HepG2 (cell line): ENCODE measurements around the gene CLUH. TPM values are rescaled to one million over a fixed set of nuclear protein-coding genes. Genes with fewer than 3 reads are reported as not detected.

ENCODE experiments used
- HES4 ChIP-seq: sonication (generic); formaldehyde crosslinking; IDR thresholded peaks from 2 replicates; pipeline ENCODE4 v1.9.0; 2021; ENCODE audit warnings: mild to moderate bottlenecking, missing genetic modification reagents, borderline replicate concordance
- HNF1B ChIP-seq: sonication (generic); formaldehyde crosslinking; IDR thresholded peaks from 2 replicates; pipeline ENCODE4 v1.5.1; 2020; ENCODE audit warnings: mild to moderate bottlenecking, moderate library complexity, missing genetic modification reagents
- IKZF5 ChIP-seq: IDR thresholded peaks from 2 replicates; pipeline ENCODE4 v1.6.1; 2018; ENCODE audit warnings: missing genetic modification reagents, mild to moderate bottlenecking, missing compliant biosample characterization
- MXD3 ChIP-seq: IDR thresholded peaks from 2 replicates; pipeline ENCODE4 v1.6.1; 2016; ENCODE audit warnings: mild to moderate bottlenecking, missing biosample characterization, missing genetic modification reagents
- NFYB ChIP-seq: sonication (generic); formaldehyde crosslinking; IDR thresholded peaks from 2 replicates; pipeline ENCODE4 v1.4.0; 2020; ENCODE audit warnings: missing genetic modification reagents
- PCBP1 ChIP-seq: fragments of 200-400 bp; formaldehyde crosslinking; IDR thresholded peaks from 2 replicates; pipeline ENCODE4 v1.6.1; 2017; ENCODE audit warnings: mild to moderate bottlenecking, low read depth, low read length, borderline replicate concordance
- PHF20 ChIP-seq: sonication (generic); formaldehyde crosslinking; IDR thresholded peaks from 2 replicates; pipeline ENCODE4 v1.5.0; 2020; ENCODE audit warnings: mild to moderate bottlenecking, missing genetic modification reagents
- POLR2AphosphoS5 ChIP-seq: IDR thresholded peaks from 2 replicates; pipeline ENCODE4 v1.6.1; 2012; ENCODE audit warnings: low read depth, low read length
- RBFOX2 ChIP-seq: fragments of 200-400 bp; formaldehyde crosslinking; IDR thresholded peaks from 2 replicates; pipeline ENCODE4 v1.6.1; 2017; ENCODE audit warnings: low read depth, mild to moderate bottlenecking, low read length
- RFXAP ChIP-seq: sonication (generic); formaldehyde crosslinking; IDR thresholded peaks from 2 replicates; pipeline ENCODE4 v1.4.0; 2020; ENCODE audit warnings: missing genetic modification reagents, borderline replicate concordance
- SAFB2 ChIP-seq: sonication (generic); formaldehyde crosslinking; IDR thresholded peaks from 2 replicates; pipeline ENCODE4 v1.5.1; 2020; ENCODE audit warnings: missing genetic modification reagents, low read depth, mild to moderate bottlenecking, borderline replicate concordance
- SOX5 ChIP-seq: IDR thresholded peaks from 2 replicates; pipeline ENCODE4 v1.6.1; 2016; ENCODE audit warnings: borderline replicate concordance
- TEAD3 ChIP-seq: optimal IDR thresholded peaks from 2 replicates; pipeline ENCODE3; 2016; ENCODE audit warnings: borderline replicate concordance
- TMF1 ChIP-seq: sonication (generic); formaldehyde crosslinking; IDR thresholded peaks from 2 replicates; pipeline ENCODE4 v1.8.1; 2022; ENCODE audit warnings: low read depth, missing genetic modification reagents
- ZFP37 ChIP-seq: sonication (generic); formaldehyde crosslinking; IDR thresholded peaks from 2 replicates; pipeline ENCODE4 v1.4.0; 2020; ENCODE audit warnings: missing genetic modification reagents, borderline replicate concordance
- ZFP82 ChIP-seq: sonication (generic); formaldehyde crosslinking; IDR thresholded peaks from 2 replicates; pipeline ENCODE4 v1.5.1; 2020; ENCODE audit warnings: mild to moderate bottlenecking, missing genetic modification reagents, borderline replicate concordance
- ZKSCAN1 ChIP-seq: fragments of 150-350 bp; IDR thresholded peaks from 2 replicates; pipeline ENCODE4 v1.6.1; 2014; ENCODE audit warnings: low read length
- ZNF331 ChIP-seq: sonication (generic); formaldehyde crosslinking; IDR thresholded peaks from 2 replicates; pipeline ENCODE4 v1.4.0; 2020; ENCODE audit warnings: missing genetic modification reagents
- ZNF430 ChIP-seq: sonication (generic); formaldehyde crosslinking; IDR thresholded peaks from 2 replicates; pipeline ENCODE4 v1.9.0; 2021; ENCODE audit warnings: mild to moderate bottlenecking, missing genetic modification reagents
- ZNF546 ChIP-seq: sonication (generic); formaldehyde crosslinking; conservative IDR thresholded peaks from 2 replicates; pipeline ENCODE4 v1.8.1; 2023; ENCODE audit warnings: mild to moderate bottlenecking, missing genetic modification reagents
- ZNF574 ChIP-seq: sonication (generic); formaldehyde crosslinking; IDR thresholded peaks from 2 replicates; pipeline ENCODE4 v1.4.0; 2020; ENCODE audit warnings: missing genetic modification reagents
- ZSCAN5A ChIP-seq: sonication (generic); formaldehyde crosslinking; IDR thresholded peaks from 2 replicates; pipeline ENCODE4 v1.8.0; 2022; ENCODE audit warnings: mild to moderate bottlenecking, missing genetic modification reagents, borderline replicate concordance
- polyA plus RNA-seq, 8 experiments: library from polyadenylated mRNA; depleted of rRNA in 3 of 8; stranded (reverse) in 7 of 8; unstranded in 1 of 8; fragments of >200 nt; fragmentation: Illumina TruSeq in 4 of 8; extraction: Trizol in 4 of 8; gene quantifications; 2 replicates each; pipeline versions ENCODE4 v1.2.1 to v1.2.3, GENCODE V29; 2011 to 2016; ENCODE audit warnings: low read depth in 4 of 8, missing spikeins in 1 of 8, mixed read lengths in 1 of 8; ENCODE audit not compliant: insufficient read depth in 1 of 8
- total RNA-seq, 5 experiments: library from RNA; depleted of rRNA; stranded (reverse); fragments of >200 nt; fragmentation: Illumina TruSeq; extraction: Trizol; gene quantifications; 2 replicates each; pipeline ENCODE4 v1.2.3, GENCODE V29; 2016; ENCODE audit warnings: low read depth in 1 of 5

CLUH gene
- total and polyA plus RNA-seq, 2 of the 13 experiments (the other 11 are each of a cell fraction or from before 2014, with no cell fraction given): 30.9 to 60.5 TPM

GRCh38 chr17:2711608-2712299 lies at the start of gene CLUH (continued):
- TF ChIP-seq SAFB2 (CRISPR knock-in tag) (peak; percentile 77; the same call in 1 of the 2 replicates), HES4 (CRISPR knock-in tag) (no peak), TMF1 (peak; percentile 74; the same call in 1 of the 2 replicates), RBFOX2 (peak; percentile 88), ZKSCAN1 (no peak), TEAD3 (CRISPR knock-in tag) (peak; percentile 30), SOX5 (CRISPR knock-in tag) (peak; percentile 15; the same call in 1 of the 2 replicates), PHF20 (CRISPR knock-in tag) (peak; percentile 76), ZNF430 (CRISPR knock-in tag) (peak; percentile 35; the same call in 1 of the 2 replicates), HNF1B (CRISPR knock-in tag) (peak; percentile 67; the same call in 1 of the 2 replicates), IKZF5 (CRISPR knock-in tag) (peak; percentile 45; the same call in 1 of the 2 replicates), ZNF574 (peak; percentile 86), PCBP1 (no peak), ZSCAN5A (CRISPR knock-in tag) (0 out of 2 replicates have a peak, but pooled peaks have one; percentile 25), ZNF331 (CRISPR knock-in tag) (peak; percentile 62; the same call in 1 of the 2 replicates), MXD3 (CRISPR knock-in tag) (peak; percentile 83; the same call in 1 of the 2 replicates), ZFP82 (peak; percentile 82; the same call in 1 of the 2 replicates), RFXAP (CRISPR knock-in tag) (peak; percentile 87; the same call in 1 of the 2 replicates), POLR2AphosphoS5 (peak; percentile 71), ZNF546 (CRISPR knock-in tag) (0 out of 2 replicates have a peak, but pooled peaks have one; percentile 17), NFYB (CRISPR knock-in tag) (0 out of 2 replicates have a peak, but pooled peaks have one; percentile 6), ZFP37 (CRISPR knock-in tag) (0 out of 2 replicates have a peak, but pooled peaks have one; percentile 62)
